H1 (cell line): ENCODE results near the gene KLRB1. TPM values are rescaled to one million over a fixed set of nuclear protein-coding genes. Genes with fewer than 3 reads are reported as not detected.

Experiments used
- CTBP2 ChIP-seq: IDR thresholded peaks from 2 replicates; pipeline ENCODE4 v1.7.0; 2011; ENCODE audit warnings: borderline replicate concordance, mild to moderate bottlenecking, moderate library complexity, mixed read lengths, low read length; ENCODE audit not compliant: insufficient read depth, insufficient read length
- HDAC6 ChIP-seq: IDR thresholded peaks from one replicate; pipeline ENCODE4 v1.7.1; 2012; ENCODE audit warnings: low read depth, mild to moderate bottlenecking, inconsistent platforms, low read length, moderate library complexity
- JUND ChIP-seq: IDR thresholded peaks from 2 replicates; pipeline ENCODE4 v1.6.1; 2011; ENCODE audit warnings: mild to moderate bottlenecking, improper control_type of control experiment, low read length
- KDM1A ChIP-seq: fragments of 200-600, 300-600 bp; sonication (generic); IDR thresholded peaks from 2 replicates; pipeline ENCODE4 v1.7.1; 2016; ENCODE audit warnings: mild to moderate bottlenecking, low read length, borderline replicate concordance
- PHF8 ChIP-seq: fragments of 200-600 bp; sonication (generic); conservative IDR thresholded peaks from 2 replicates; pipeline ENCODE4 v1.7.1; 2012; ENCODE audit warnings: low read depth, mild to moderate bottlenecking, inconsistent platforms, low read length, moderate library complexity
- SUZ12 ChIP-seq: fragments of 200-600 bp; sonication (generic); IDR thresholded peaks from 2 replicates; pipeline ENCODE4 v1.6.1; 2012; ENCODE audit warnings: mild to moderate bottlenecking, inconsistent platforms, low read length, moderate library complexity, mixed read lengths
- polyA plus RNA-seq, 7 experiments: library from polyadenylated mRNA; depleted of rRNA in 3 of 7; stranded (reverse) in 5 of 7; unstranded in 2 of 7; fragments of >200 nt in 5 of 7; fragments of 200-250 nt in 2 of 7; gene quantifications; 1 replicate in 5 of 7; 2 replicates in 1 of 7; 4 replicates in 1 of 7; pipeline versions ENCODE4 v1.2.1 to v1.2.3, GENCODE V29; 2011 to 2013; ENCODE audit warnings: missing spikeins in 2 of 7, mixed read lengths in 2 of 7
- total RNA-seq: library from RNA; stranded (reverse); fragmentation: NEBNext Ultra II Directional; extraction: Animal tissue kit (Norgen Biotek cat#: 25700); gene quantifications from 2 replicates; pipeline ENCODE4 v1.2.1, GENCODE V29; 2021

Gene KLRB1
- total and polyA plus RNA-seq, 2 of the 8 experiments (the other 6 are each of a cell fraction or from before 2014, with no cell fraction given) = not detected

- TF ChIP-seq HDAC6 = no peak
- no peak for TF ChIP-seq PHF8
- TF ChIP-seq SUZ12 = no peak
- no peak for TF ChIP-seq JUND
- TF ChIP-seq CTBP2 = no peak
- no peak for TF ChIP-seq KDM1A
These were observed 27.4 kb upstream of the KLRB1 start (continued) for GRCh38 chr12:9634969-9635754.
